Lower leg skin (tissue), 3 donors: ENCODE data around the gene NIFK.
"Not testable (repeated sequence)": the region's sequence is repeated elsewhere in the genome, so short reads cannot be mapped to it uniquely, and the experiment has no call there.

Source experiments
- CTCF ChIP-seq, 3 donors: fragments of 450-650 bp; IDR thresholded peaks; one replicate each; pipeline ENCODE4 v1.5.1; 2016; ENCODE audit warnings: antibody characterized with exemption in 3 of 3, mild to moderate bottlenecking in 3 of 3, moderate library complexity in 2 of 3
- POLR2A ChIP-seq, 2 donors: fragments of 450-650 bp; IDR thresholded peaks; one replicate each; pipeline ENCODE4 v1.6.1; 2016 to 2017; ENCODE audit warnings: antibody characterized with exemption in 2 of 2, mild to moderate bottlenecking in 1 of 2, moderate library complexity in 1 of 2

GRCh38 chr2:121734544-121734943 lies 2.1 kb downstream of the NIFK start:
- TF ChIP-seq CTCF, POLR2A (IDR thresholded peaks at IDR 0.05): not testable (repeated sequence)
